Jurkat, Clone E6-1 (cell line): ENCODE data around the gene OR6B1. TPM values are rescaled to one million over a fixed set of nuclear protein-coding genes. Genes with fewer than 3 reads are reported as not detected.

Experiments used
- DNase-seq: peaks from one replicate; pipeline ENCODE4 v3.0.0-alpha.2; 2011; ENCODE audit warnings: low read depth, low spot score
- H3K4me3 ChIP-seq: 2 replicates; pipeline ENCODE4 v1.5.1; 2011; ENCODE audit warnings: mild to moderate bottlenecking, low read length, control low read depth, moderate library complexity
- polyA plus RNA-seq: library from polyadenylated mRNA; unstranded; fragments of >200 nt; gene quantifications from one replicate; pipeline ENCODE4 v1.2.1, GENCODE V29; 2012; ENCODE audit warnings: missing spikeins; ENCODE audit not compliant: insufficient read length, insufficient read depth

The OR6B1 gene
- polyA plus RNA-seq, result not detected

DNA sequence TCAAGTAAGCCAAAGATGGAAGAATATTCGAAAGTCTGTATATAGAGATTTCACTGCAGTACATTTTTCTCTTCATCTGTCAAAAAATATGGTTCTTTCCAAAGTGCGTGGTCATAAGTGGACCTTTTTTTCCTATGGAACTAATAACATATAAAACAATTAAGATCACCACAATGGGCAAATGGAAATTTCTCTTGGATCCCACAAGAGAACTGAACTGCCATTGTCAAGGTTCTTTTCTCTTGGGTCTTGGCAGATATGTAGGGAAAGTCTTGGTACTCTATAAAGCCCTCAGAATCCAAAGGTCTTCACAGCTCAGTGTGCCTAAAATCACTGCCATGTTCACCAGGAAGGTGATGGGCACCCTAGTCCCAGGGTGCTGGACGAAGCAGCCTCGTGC lies at the start of gene OR6B1:
OR6B1 (plus strand) TSS at position 301 of the 400 bp plus-strand sequence. CDS start 3,677 bp downstream, outside the sequence.
- H3K4me3 ChIP-seq, result no peak within 1 kb of the TSS
- DNase-seq, result no peak

DNA sequence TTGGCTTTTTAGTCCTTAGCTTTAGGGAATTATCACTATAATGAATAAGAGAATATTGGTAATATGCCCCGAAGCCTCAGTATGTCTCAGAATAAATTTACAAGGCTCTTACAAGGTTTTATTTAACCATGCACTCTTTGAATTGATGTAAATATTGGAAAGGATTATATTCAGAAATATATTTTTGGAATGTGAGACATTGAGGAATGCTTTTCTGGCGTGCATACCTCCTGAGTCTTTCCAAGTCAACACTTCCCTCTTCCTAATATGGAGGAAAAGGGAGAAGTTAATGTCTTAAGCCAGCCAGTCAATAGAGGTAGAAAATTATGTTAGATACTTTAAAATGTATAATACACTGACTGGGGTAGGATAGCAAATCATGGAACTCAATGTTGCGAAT lies 46.7 kb upstream of the OR6B1 start:
- no peak for DNase-seq
- H3K4me3 ChIP-seq, result no peak overlapping the region

DNA sequence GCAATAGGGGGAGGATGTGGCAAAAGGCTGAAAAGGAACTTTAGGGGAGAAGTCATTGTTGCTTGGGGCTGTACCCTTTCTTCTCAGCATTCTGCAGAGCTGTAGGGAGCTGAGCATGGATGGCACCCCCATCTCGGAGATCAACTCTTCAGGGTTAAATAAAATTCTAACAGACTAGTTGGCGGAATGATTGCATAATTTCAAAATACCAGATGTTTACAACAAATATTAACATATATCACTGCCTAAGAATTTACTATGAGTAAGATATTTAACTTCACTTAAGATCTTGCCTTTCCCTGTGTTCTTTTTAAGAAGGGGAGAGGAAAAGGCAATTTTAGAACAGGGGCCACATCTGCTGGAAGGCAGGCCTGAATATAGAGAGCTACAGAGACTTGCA lies 46.0 kb upstream of the OR6B1 start:
- H3K4me3 ChIP-seq, result no peak overlapping the region

DNA sequence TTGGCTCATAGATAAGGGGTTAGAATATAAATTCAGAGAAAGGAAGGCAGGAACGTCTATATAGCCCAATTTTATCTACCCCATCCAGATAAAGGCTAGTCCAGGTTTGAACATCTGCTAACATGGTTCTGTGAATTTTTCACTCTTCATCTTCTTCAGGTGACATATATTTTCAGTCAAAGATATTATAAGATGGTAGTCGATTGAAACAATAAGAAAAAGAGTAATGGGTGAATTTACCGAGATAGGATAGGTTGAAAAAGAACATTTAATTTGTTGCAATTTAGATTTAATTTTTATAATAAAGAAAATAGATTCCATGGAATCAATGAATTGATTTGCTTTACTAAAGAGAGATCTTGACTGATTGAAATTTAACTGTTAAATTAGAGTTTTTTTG lies 45.6 kb upstream of the OR6B1 start, which contains the start of gene OR2F1:
OR2F1 (plus strand) TSS at position 301 of the 400 bp plus-strand sequence. CDS start 5,127 bp downstream, outside the sequence.
- no peak for DNase-seq
- no peak within 1 kb of the TSS for H3K4me3 ChIP-seq

More for the DNA sequence above, 46.0 kb upstream of the OR6B1 start:
- DNase-seq, result no peak

GRCh38 chr7:143958781-143959180 lies 41.3 kb upstream of the OR6B1 start:
- H3K4me3 ChIP-seq, result no peak overlapping the region
- no peak for DNase-seq

DNA sequence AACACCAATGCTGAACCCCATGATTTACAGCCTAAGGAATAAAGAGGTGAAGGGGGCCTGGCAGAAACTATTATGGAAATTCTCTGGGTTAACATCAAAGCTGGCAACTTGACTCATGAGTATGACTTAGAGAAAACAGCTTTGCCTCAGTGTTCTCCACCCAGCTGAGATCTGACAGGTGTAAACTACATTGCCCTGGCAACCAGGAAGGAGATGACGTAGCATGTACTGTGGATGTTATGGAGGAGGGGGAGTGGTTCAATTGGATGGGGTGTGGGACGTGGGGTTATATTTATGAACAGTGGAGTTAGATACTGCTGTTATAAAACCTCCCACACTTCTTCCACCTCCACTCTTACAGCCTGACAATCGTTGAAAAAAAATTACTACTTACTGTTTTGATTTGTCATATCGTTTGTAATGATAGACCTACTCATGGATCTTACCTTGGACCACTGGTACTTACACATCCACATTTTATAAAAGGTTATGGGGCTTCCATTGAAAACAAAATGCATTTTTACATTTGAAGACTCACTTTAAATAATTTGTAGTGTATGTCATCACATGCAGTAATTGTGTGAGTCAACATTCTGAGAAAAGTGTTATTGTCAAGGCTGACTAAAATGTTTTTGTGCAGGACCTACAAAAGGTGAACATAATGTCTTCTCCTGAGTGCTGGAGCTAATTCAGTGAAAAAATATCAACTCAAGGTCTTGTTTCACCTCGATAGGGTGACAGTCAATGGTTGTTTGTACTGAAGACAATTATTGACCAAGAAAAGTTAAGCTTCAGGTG lies 39.1 kb upstream of the OR6B1 start:
- no peak overlapping the region for H3K4me3 ChIP-seq
- no peak for DNase-seq

- H3K4me3 ChIP-seq, result no peak overlapping the region
Measured at GRCh38 chr7:143965280-143965679, 34.8 kb upstream of the OR6B1 start.

DNA sequence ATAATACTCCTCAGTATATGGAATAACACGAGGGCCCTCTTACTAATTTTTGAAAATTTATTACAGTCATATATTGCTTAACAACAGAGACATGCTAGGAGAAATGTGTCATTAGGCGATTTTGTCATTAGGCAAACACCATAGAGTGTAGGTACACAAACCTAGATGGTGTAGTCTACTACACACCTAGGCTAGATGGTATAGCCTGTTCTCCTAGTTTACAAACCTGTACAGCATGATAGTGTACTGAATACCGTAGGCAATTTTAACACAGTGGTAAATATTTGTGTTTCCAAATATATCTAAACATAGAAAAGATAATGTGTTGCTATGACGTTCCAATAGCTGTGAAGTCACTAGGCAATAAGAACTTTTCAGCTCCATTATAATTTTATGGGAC lies 32.7 kb upstream of the OR6B1 start:
- no peak overlapping the region for H3K4me3 ChIP-seq
- DNase-seq, result no peak

More at GRCh38 chr7:143965280-143965679, 34.8 kb upstream of the OR6B1 start:
- DNase-seq, result no peak

GRCh38 chr7:143973870-143974416 lies 26.2 kb upstream of the OR6B1 start:
- no peak overlapping the region for H3K4me3 ChIP-seq
- no peak for DNase-seq

DNA sequence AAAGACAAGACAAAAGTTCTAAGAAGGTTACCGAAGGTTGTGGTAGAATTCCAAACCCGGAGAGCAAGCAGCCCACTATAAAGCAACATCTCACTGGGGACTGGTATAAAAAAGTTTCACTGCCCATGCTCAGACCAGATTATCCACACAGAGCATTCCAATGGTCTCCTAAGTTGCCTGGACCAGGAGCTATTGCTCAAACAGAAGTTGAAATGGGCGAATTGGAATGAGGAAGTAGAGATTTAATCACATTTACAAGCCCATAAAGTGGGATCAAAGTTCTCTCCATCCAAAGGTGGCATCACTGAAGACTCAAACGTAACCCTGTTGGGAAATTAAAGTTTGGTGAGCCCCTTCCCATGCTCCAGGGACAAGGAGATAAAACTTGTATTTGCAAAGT lies 25.7 kb upstream of the OR6B1 start:
- no peak for DNase-seq
- H3K4me3 ChIP-seq, result no peak overlapping the region

- DNase-seq, result peak; percentile 2
- no peak overlapping the region for H3K4me3 ChIP-seq
Measured at GRCh38 chr7:143975617-143976016, 24.5 kb upstream of the OR6B1 start.

DNA sequence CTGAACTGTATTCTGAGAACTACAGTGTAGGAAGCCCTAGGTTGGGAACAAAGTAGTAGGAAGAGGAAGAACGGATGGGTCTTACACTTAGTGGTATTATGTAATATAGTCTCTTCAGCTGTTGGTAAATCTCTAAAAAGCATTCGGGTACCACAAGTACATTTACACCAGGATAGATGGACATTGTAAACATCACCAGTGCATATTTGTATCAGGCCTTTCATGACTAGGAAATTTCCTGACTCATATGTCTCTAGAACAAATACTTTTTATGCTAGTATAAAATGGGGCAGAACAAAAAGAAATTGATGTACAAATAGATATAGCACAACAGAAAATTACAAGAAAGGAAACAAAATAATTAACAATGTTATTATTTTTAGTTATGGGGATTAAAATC lies 21.5 kb upstream of the OR6B1 start:
- DNase-seq, result no peak
- H3K4me3 ChIP-seq, result no peak overlapping the region

DNA sequence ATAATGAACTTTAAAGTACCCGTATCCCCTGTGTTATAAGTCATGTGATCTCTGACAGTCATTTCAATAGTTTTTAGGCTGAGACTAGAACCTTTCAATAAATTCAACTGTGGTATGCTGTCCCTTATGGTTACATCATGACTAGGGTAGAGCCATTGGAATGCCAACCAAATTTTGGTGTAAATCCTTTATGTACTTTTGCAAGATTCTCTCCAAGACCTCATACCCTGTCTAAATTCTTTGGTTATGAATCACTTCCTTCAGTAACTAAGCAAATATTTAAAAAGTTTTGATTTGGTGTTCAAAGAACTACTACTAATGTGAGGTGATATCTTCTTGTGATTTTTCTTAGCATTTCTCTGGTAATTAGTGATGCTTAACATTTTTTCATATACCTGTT lies 20.8 kb upstream of the OR6B1 start:
- H3K4me3 ChIP-seq, result no peak overlapping the region
- DNase-seq, result no peak

- no peak for DNase-seq
- H3K4me3 ChIP-seq, result no peak overlapping the region
Measured at GRCh38 chr7:143979998-143980397, 20.1 kb upstream of the OR6B1 start.

GRCh38 chr7:143980746-143981510 lies 19.2 kb upstream of the OR6B1 start:
- DNase-seq, result no peak
- H3K4me3 ChIP-seq, result no peak overlapping the region

DNA sequence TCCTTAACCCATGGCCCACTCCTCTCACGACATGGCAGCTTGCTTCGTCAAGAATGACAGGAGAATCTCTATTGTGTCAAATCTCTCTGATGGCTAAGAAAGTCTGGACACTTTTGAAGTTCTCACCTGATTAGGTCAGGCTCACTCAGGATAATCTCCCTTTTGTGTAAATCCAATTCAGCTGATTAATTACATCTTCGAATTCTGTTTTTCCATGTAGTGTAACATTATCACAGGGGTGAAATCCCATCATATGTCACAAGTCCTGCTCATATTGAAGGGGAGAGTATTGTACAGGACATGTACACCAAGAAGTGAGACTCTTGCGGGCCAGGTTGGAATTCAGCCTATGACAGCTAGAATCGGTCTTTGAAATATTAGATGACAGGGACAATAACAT lies 16.2 kb upstream of the OR6B1 start:
- H3K4me3 ChIP-seq, result no peak overlapping the region
- DNase-seq, result no peak

DNA sequence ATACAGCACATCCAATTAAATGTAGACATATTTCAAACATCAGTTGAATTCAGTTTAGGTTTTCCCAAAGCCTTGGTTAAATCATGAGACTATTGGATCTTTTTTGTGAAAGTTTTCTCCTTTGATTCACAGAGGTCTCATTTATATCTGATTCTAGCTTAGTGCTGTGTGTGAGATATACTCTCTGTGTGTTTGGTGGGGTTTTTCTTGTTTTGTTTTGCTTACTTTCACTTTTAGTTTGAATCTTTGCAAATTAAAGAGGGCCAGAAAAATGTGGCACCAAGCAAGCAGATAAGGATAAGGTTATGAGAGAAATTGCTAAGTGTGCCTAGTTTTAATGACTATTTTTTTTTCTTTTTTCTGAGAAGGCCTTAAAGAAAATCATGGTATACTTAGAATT lies 12.6 kb upstream of the OR6B1 start:
- DNase-seq, result no peak
- H3K4me3 ChIP-seq, result no peak overlapping the region

DNA sequence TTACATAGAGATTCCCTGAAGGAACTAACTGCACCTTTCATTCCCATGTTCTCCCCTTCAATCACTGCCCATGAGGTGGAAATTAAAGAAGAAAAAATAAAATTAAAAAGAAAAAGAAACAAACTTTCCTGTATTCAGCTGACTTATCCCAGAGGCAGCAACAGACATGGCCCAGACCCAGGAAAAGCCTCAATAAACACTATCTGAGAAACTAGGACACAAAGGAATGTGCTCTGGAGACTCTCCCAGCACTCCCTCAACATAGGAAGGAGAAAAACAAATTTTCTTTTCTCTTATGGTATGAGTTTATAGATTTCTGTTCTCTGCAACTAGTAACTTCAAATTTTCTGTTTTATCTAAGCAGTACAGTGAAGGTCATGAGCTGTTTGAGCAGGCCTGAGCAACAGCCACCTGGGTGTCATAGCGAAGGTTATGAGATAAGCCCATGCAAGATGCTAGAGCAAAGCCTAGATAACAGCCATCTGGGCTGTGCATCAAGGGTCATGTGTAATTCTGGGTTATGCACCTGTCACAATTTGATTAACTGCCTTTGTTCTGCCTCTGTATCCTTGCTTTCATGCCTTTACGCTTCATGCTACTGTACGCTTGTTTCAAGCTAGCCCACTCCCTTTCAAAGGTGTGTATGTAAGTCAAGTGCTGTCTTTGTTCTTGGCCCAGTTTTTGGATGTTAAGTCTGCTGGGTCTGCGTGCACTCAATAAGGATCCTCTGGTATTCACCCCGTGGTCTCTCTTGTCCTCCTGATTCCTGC lies 11.0 kb upstream of the OR6B1 start:
- H3K4me3 ChIP-seq, result no peak overlapping the region
- peak; percentile 11 for DNase-seq

- no peak for DNase-seq
- no peak overlapping the region for H3K4me3 ChIP-seq
Measured at GRCh38 chr7:143992670-143993069, 7.5 kb upstream of the OR6B1 start.
